OCI-LY7 (cell line): Measurements from ENCODE around the gene SMARCD1. TPM values are rescaled to one million over a fixed set of nuclear protein-coding genes. Genes with fewer than 3 reads are reported as not detected.
"Not testable (repeated sequence)": the region's sequence is repeated elsewhere in the genome, so short reads cannot be mapped to it uniquely, and the experiment has no call there.

ENCODE experiments used
- BruUV-seq: library from RNA; stranded (reverse); fragments of 400-500 nt; replicated peaks from 2 replicates; lab custom pipeline; 2021; lab: Mats Ljungman, UMichigan
- CTCF ChIA-PET: fragments of 300-600 bp; sonication (Branson Sonifier 250); formaldehyde crosslinking; loops from one replicate; lab custom pipeline; 2022; ENCODE audit warnings: antibody characterized with exemption; ENCODE audit not compliant: unreplicated experiment; lab: Charles Lee
- POLR2A ChIA-PET: fragments of 300-600 bp; sonication (Branson Sonifier 250); formaldehyde crosslinking; loops from one replicate; lab custom pipeline; 2022; ENCODE audit warnings: antibody characterized with exemption; lab: Charles Lee
- DNase-seq: peaks from one replicate; pipeline ENCODE4 v3.0.0-alpha.2; 2015; ENCODE audit warnings: low spot score
- H2AFZ ChIP-seq: fragments of 200-600 bp; sonication (generic), shearing (Covaris generic); 2 replicates; pipeline ENCODE4 v1.6.1; 2014; ENCODE audit warnings: mild to moderate bottlenecking, antibody characterized with exemption, low read length, moderate library complexity
- H3K27ac ChIP-seq: fragments of 200-600 bp; sonication (generic); 2 replicates; pipeline ENCODE4 v1.5.1; 2014; ENCODE audit warnings: mixed run types, low read depth, mild to moderate bottlenecking, moderate library complexity, low read length, inconsistent platforms; ENCODE audit not compliant: poor library complexity, severe bottlenecking
- H3K36me3 ChIP-seq: fragments of 200-600 bp; sonication (generic); 2 replicates; pipeline ENCODE4 v1.6.1; 2014; ENCODE audit warnings: mild to moderate bottlenecking, antibody characterized with exemption, low read length, moderate library complexity, mixed read lengths; ENCODE audit not compliant: insufficient read depth
- H3K4me1 ChIP-seq: fragments of 200-600 bp; sonication (generic); 2 replicates; pipeline ENCODE4 v1.5.1; 2014; ENCODE audit warnings: mild to moderate bottlenecking, low read length; ENCODE audit not compliant: insufficient read depth, poor library complexity, severe bottlenecking
- H3K4me2 ChIP-seq: fragments of 200-600 bp; sonication (generic); 2 replicates; pipeline ENCODE4 v1.6.1; 2014; ENCODE audit warnings: mild to moderate bottlenecking, low read length
- H3K4me3 ChIP-seq: fragments of 200-600 bp; sonication (generic); 2 replicates; pipeline ENCODE4 v1.5.1; 2014; ENCODE audit warnings: mild to moderate bottlenecking, low read depth, low read length; ENCODE audit not compliant: poor library complexity, severe bottlenecking
- H3K79me2 ChIP-seq: fragments of 200-600 bp; sonication (generic); 2 replicates; pipeline ENCODE4 v1.6.1; 2016; ENCODE audit warnings: low read depth, mild to moderate bottlenecking, low read length, moderate library complexity, mixed read lengths; ENCODE audit not compliant: insufficient read depth
- H3K9me2 ChIP-seq: fragments of 200-600 bp; sonication (generic); 2 replicates; pipeline ENCODE4 v1.6.1; 2016; ENCODE audit warnings: mild to moderate bottlenecking, low read length, mixed read lengths; ENCODE audit not compliant: insufficient read depth
- H3K9me3 ChIP-seq: fragments of 200-600 bp; sonication (generic); 2 replicates; pipeline ENCODE4 v1.6.1; 2014; ENCODE audit warnings: mild to moderate bottlenecking, mixed run types, low read length, mixed read lengths
- H4K20me1 ChIP-seq: fragments of 200-600 bp; sonication (generic); 2 replicates; pipeline ENCODE4 v1.6.1; 2014; ENCODE audit warnings: mild to moderate bottlenecking, antibody characterized with exemption, low read length, moderate library complexity, mixed read lengths; ENCODE audit not compliant: insufficient read depth
- CTCF ChIP-seq: fragments of 200-600 bp; sonication (generic); conservative IDR thresholded peaks from 2 replicates; pipeline ENCODE4 v1.5.1; 2014; ENCODE audit warnings: mild to moderate bottlenecking, antibody characterized with exemption, low read length, moderate library complexity, mixed read lengths
- EZH2phosphoT487 ChIP-seq: fragments of 200-600 bp; sonication (generic); IDR thresholded peaks from 2 replicates; pipeline ENCODE4 v1.6.1; 2018; ENCODE audit warnings: low read depth, borderline replicate concordance, mild to moderate bottlenecking, mixed run types, antibody characterized with exemption, low read length, moderate library complexity, mixed read lengths
- intact Hi-C: fragments of 100-400 bp; cut with micrococcal nuclease; formaldehyde crosslinking; loops from one replicate; pipeline ENCODE4 v1.10.0; 2022; ENCODE audit not compliant: unreplicated experiment
- total RNA-seq, 2 experiments: library from RNA; depleted of rRNA in 1 of 2; stranded (reverse); fragments of >200 nt in 1 of 2; shearing (Covaris generic) in 1 of 2; gene quantifications; 2 replicates each; pipeline ENCODE4 v1.2.3, GENCODE V29; 2014 to 2022

The SMARCD1 gene
- total RNA-seq, 2 experiments from 2014 or later = 92.8 to 134 TPM

DNA sequence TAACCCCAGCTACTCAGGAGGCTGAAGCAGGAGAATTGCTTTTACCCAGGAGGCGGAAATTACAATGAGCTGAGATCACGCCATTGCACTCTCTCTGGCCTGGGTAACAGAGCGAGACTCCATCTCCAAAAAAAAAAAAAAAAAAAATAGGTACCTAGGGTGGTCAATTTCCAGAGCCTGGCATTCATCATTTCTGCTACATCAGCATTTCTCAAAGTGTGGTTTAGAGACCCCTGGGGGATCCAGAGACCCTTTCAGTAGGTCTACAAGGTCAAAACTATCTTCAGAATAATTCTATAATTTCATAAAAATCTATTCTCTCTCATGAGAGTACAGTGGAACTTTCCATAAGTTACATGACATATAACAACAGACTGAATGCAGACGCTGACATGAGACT, 62.1 kb downstream of the SMARCD1 start:
- no peaks in the 10 kb centered on the region for H3K79me2 ChIP-seq
- no peaks in the 10 kb centered on the region for H3K9me3 ChIP-seq
- no peak overlapping the region for H3K4me2 ChIP-seq
- no peak overlapping the region for H3K27ac ChIP-seq
- no peaks in the 10 kb centered on the region for H3K4me1 ChIP-seq
- H3K9me2 ChIP-seq = no peaks in the 10 kb centered on the region
- peaks cover 20% of the 10 kb centered on the region; the same call in 1 of the 2 replicates for H3K36me3 ChIP-seq
- intact Hi-C loops = no loop called here
- H3K4me3 ChIP-seq = no peak overlapping the region
- no TSS peak for BruUV-seq
- POLR2A ChIA-PET = interaction anchor here (0.6 to 1.3 kb wide), 5 partner anchors 34 to 1130 kb away, joined by 3 to 10 read pairs (median 5); no protein-coding TSS in a partner anchor
- H4K20me1 ChIP-seq = peaks cover 5% of the 10 kb centered on the region; the same call in 1 of the 2 replicates
- TF ChIP-seq CTCF = no peak
- TF ChIP-seq EZH2phosphoT487 = no peak
- CTCF ChIA-PET = no interaction called here
- no peak for DNase-seq
- no peak overlapping the region for H2AFZ ChIP-seq

DNA sequence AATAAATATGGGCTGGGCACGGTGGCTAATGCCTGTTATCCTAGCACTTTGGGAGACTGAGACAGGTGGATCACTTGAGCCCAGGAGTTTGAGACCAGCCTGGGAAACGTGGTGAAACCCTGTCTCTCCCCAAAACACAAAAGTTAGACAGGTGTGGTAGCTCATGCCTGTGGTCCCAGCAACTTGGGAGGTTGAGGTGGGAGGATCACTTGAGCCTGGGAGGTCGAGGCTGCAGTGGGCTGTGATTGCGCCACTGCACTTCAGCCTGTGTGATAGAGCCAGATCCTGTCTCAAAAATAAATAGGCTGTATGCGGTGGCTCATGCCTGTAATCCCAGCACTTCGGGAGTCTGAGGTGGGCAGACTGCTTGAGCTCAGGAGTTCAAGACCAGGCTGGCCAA, 62.9 kb downstream of the SMARCD1 start:
- H3K79me2 ChIP-seq, intact Hi-C loops, H3K9me3 ChIP-seq, H4K20me1 ChIP-seq, H3K9me2 ChIP-seq, H3K4me3 ChIP-seq, CTCF ChIA-PET, H3K4me1 ChIP-seq, BruUV-seq, H3K4me2 ChIP-seq, DNase-seq, H3K27ac ChIP-seq, H2AFZ ChIP-seq: not testable (repeated sequence)
- POLR2A ChIA-PET = interaction anchor here (0.5 to 0.7 kb wide), 2 partner anchors 60 to 1129 kb away, joined by 3 to 5 read pairs; no protein-coding TSS in a partner anchor
- H3K36me3 ChIP-seq = peaks cover 14% of the 10 kb centered on the region; the same call in 1 of the 2 replicates

GRCh38 chr12:50149311-50149710, 64.2 kb downstream of the SMARCD1 start:
- Histone ChIP-seq H3K79me2 (0 out of 2 replicates have a peak, but pooled peaks cover 2% of the 10 kb centered on the region), H3K4me3 (no peak overlapping the region), H3K27ac (no peak overlapping the region), H3K9me2 (no peaks in the 10 kb centered on the region), H3K4me2 (no peak overlapping the region), H2AFZ (no peak overlapping the region), H3K4me1 (no peaks in the 10 kb centered on the region), H3K9me3 (no peaks in the 10 kb centered on the region), H3K36me3 (peaks cover 4% of the 10 kb centered on the region; the same call in 1 of the 2 replicates), H4K20me1 (peaks cover 2% of the 10 kb centered on the region; the same call in 1 of the 2 replicates)
- TF ChIP-seq CTCF = no peak
- no peak for TF ChIP-seq EZH2phosphoT487
- BruUV-seq = no TSS peak
- ChIA-PET POLR2A (interaction anchor here (0.6 to 1.3 kb wide), 4 partner anchors 12 to 102 kb away, joined by 3 to 7 read pairs (median 3); no protein-coding TSS in a partner anchor), CTCF (no interaction called here)
- intact Hi-C loops = no loop called here
- no peak for DNase-seq

Other genes with a start within 250 kb of the SMARCD1 start
- 7.5 and 8.4 TPM in 2 replicates for gene BCDIN3D, start 242.2 kb upstream of the SMARCD1 start, total RNA-seq (2014; rRNA removed; shearing (Covaris generic))
- gene BCDIN3D, start 242.2 kb upstream of the SMARCD1 start, total RNA-seq (2022) = 9.7 and 10.1 TPM in 2 replicates
- gene FAIM2, start 181.4 kb upstream of the SMARCD1 start, total RNA-seq (2014; rRNA removed; shearing (Covaris generic)) = not detected in 2 replicates
- gene FAIM2, start 181.4 kb upstream of the SMARCD1 start, total RNA-seq (2022) = 0.10 and 0.35 TPM in 2 replicates
- gene AQP2, start 134.6 kb upstream of the SMARCD1 start, total RNA-seq (2014; rRNA removed; shearing (Covaris generic)) = not detected in 2 replicates
- gene AQP2, start 134.6 kb upstream of the SMARCD1 start, total RNA-seq (2022) = not detected in 2 replicates
- gene AQP5, start 123.5 kb upstream of the SMARCD1 start, total RNA-seq (2014; rRNA removed; shearing (Covaris generic)) = not detected in 2 replicates
- gene AQP5, start 123.5 kb upstream of the SMARCD1 start, total RNA-seq (2022) = not detected in 2 replicates
- not detected in 2 replicates for gene AQP6, start 112.4 kb upstream of the SMARCD1 start, total RNA-seq (2014; rRNA removed; shearing (Covaris generic))
- gene AQP6, start 112.4 kb upstream of the SMARCD1 start, total RNA-seq (2022) = not detected in 2 replicates
- 69.6 and 75.3 TPM in 2 replicates for gene RACGAP1, start 59.8 kb upstream of the SMARCD1 start, total RNA-seq (2014; rRNA removed; shearing (Covaris generic))
- 93.6 and 104 TPM in 2 replicates for gene RACGAP1, start 59.8 kb upstream of the SMARCD1 start, total RNA-seq (2022)
- gene ASIC1, start 27.7 kb upstream of the SMARCD1 start, total RNA-seq (2014; rRNA removed; shearing (Covaris generic)) = 0.05 TPM in 1 of 2 replicates, not detected in the other
- 0.57 and 0.59 TPM in 2 replicates for gene ASIC1, start 27.7 kb upstream of the SMARCD1 start, total RNA-seq (2022)
- 0.31 and 0.47 TPM in 2 replicates for gene GPD1, start 18.7 kb downstream of the SMARCD1 start, total RNA-seq (2014; rRNA removed; shearing (Covaris generic))
- 0.31 and 1.2 TPM in 2 replicates for gene GPD1, start 18.7 kb downstream of the SMARCD1 start, total RNA-seq (2022)
- gene COX14, start 26.9 kb downstream of the SMARCD1 start, total RNA-seq (2014; rRNA removed; shearing (Covaris generic)) = 51.4 and 57.4 TPM in 2 replicates
- 48.2 and 54.3 TPM in 2 replicates for gene COX14, start 26.9 kb downstream of the SMARCD1 start, total RNA-seq (2022)
- 27.6 and 28.6 TPM in 2 replicates for gene CERS5, start 82.0 kb downstream of the SMARCD1 start, total RNA-seq (2014; rRNA removed; shearing (Covaris generic))
- 36.9 and 42.3 TPM in 2 replicates for gene CERS5, start 82.0 kb downstream of the SMARCD1 start, total RNA-seq (2022)
- 6.2 and 7.4 TPM in 2 replicates for gene LIMA1, start 198.2 kb downstream of the SMARCD1 start, total RNA-seq (2014; rRNA removed; shearing (Covaris generic))
- 18.2 and 20.4 TPM in 2 replicates for gene LIMA1, start 198.2 kb downstream of the SMARCD1 start, total RNA-seq (2022)